Ascending aorta (tissue), 2 donors: ENCODE data around the gene HSDL1. TPM values are rescaled to one million over a fixed set of nuclear protein-coding genes. Genes with fewer than 3 reads are reported as not detected.

Experiments used
- DNase-seq, 2 donors: peaks; one replicate each; pipeline ENCODE4 v3.0.0-alpha.2; 2019; ENCODE audit warnings: low spot score in 2 of 2
- H3K27ac ChIP-seq, 2 donors: fragments of 200-600 bp; sonication (generic); one replicate each; pipeline ENCODE4 v1.5.1; 2016 to 2017; ENCODE audit warnings: mild to moderate bottlenecking in 1 of 2
- H3K27me3 ChIP-seq: fragments of 200-600 bp; sonication (generic); one replicate; pipeline ENCODE4 v1.5.1; 2017
- H3K36me3 ChIP-seq, 2 donors: fragments of 200-600 bp; sonication (generic); one replicate each; pipeline ENCODE4 v1.5.1; 2016
- H3K4me1 ChIP-seq, 2 donors: fragments of 200-600 bp; sonication (generic); one replicate each; pipeline ENCODE4 v1.5.1; 2016 to 2017; ENCODE audit warnings: mild to moderate bottlenecking in 1 of 2
- H3K4me3 ChIP-seq, 2 donors: fragments of 200-600 bp; sonication (generic); one replicate each; pipeline ENCODE4 v1.5.1; 2016 to 2017; ENCODE audit warnings: mild to moderate bottlenecking in 1 of 2
- H3K9me3 ChIP-seq, 2 donors: fragments of 200-600 bp; sonication (generic); one replicate each; pipeline ENCODE4 v1.5.1; 2016
- CTCF ChIP-seq, 3 experiments: fragments of 200-600 bp in 2 of 3; fragments of 450-650 bp in 1 of 3; sonication (generic) in 2 of 3; IDR thresholded peaks; one replicate each; pipeline ENCODE4 v1.5.1; 2016 to 2019; ENCODE audit warnings: antibody characterized with exemption in 3 of 3, mild to moderate bottlenecking in 1 of 3, moderate library complexity in 1 of 3
- intact Hi-C: fragments of 100-400 bp; cut with DNase I; formaldehyde crosslinking; loops from one replicate; pipeline ENCODE4 v1.15.1; 2023
- total RNA-seq: library from RNA; depleted of rRNA; stranded (reverse); fragments of >200 nt; gene quantifications from one replicate; pipeline ENCODE4 v1.1.0, GENCODE V29; 2016

The HSDL1 gene
- total RNA-seq, 1 donor from 2014 or later = 12.0 TPM

GRCh38 chr16:84161037-84161436 lies 16.1 kb upstream of the HSDL1 start:
- Histone ChIP-seq H3K36me3 (no peaks in the 10 kb centered on the region), H3K4me3 (no peak overlapping the region), H3K27me3 (no peaks in the 10 kb centered on the region), H3K4me1 (no peaks in the 10 kb centered on the region), H3K27ac (no peak overlapping the region), H3K9me3 (no peaks in the 10 kb centered on the region)
- intact Hi-C loops = no loop called here
- DNase-seq = no peak
- TF ChIP-seq CTCF (IDR thresholded peaks at IDR 0.05) = no peak

- no peak for TF ChIP-seq CTCF (IDR thresholded peaks at IDR 0.05)
- H3K4me3 ChIP-seq = no peak overlapping the region
- no peak overlapping the region for H3K27ac ChIP-seq
- H3K36me3 ChIP-seq = no peaks in the 10 kb centered on the region
- intact Hi-C loops = no loop called here
- no peak for DNase-seq
- H3K4me1 ChIP-seq = no peaks in the 10 kb centered on the region
- no peaks in the 10 kb centered on the region for H3K9me3 ChIP-seq
- H3K27me3 ChIP-seq = no peaks in the 10 kb centered on the region
Observed at GRCh38 chr16:84159800-84160199, 14.8 kb upstream of the HSDL1 start.

- TF ChIP-seq CTCF (IDR thresholded peaks at IDR 0.05) = no peak
- H3K27ac ChIP-seq = no peak overlapping the region
- no peaks in the 10 kb centered on the region for H3K36me3 ChIP-seq
- intact Hi-C loops = no loop called here
- no peaks in the 10 kb centered on the region for H3K27me3 ChIP-seq
- H3K4me1 ChIP-seq = no peaks in the 10 kb centered on the region
- DNase-seq = no peak
- no peaks in the 10 kb centered on the region for H3K9me3 ChIP-seq
- H3K4me3 ChIP-seq = no peak overlapping the region
Observed at GRCh38 chr16:84159007-84159406, 14.0 kb upstream of the HSDL1 start.

GRCh38 chr16:84156342-84156784 lies 11.4 kb upstream of the HSDL1 start:
- H3K4me3 ChIP-seq = no peak overlapping the region
- TF ChIP-seq CTCF (IDR thresholded peaks at IDR 0.05) = no peak
- intact Hi-C loops = no loop called here
- no peak overlapping the region for H3K27ac ChIP-seq
- no peaks in the 10 kb centered on the region for H3K4me1 ChIP-seq
- no peaks in the 10 kb centered on the region for H3K9me3 ChIP-seq
- no peaks in the 10 kb centered on the region for H3K36me3 ChIP-seq
- no peaks in the 10 kb centered on the region for H3K27me3 ChIP-seq
- DNase-seq = no peak

- H3K4me1 ChIP-seq = no peaks in the 10 kb centered on the region
- H3K4me3 ChIP-seq = no peak overlapping the region
- no peak for DNase-seq
- no peaks in the 10 kb centered on the region for H3K36me3 ChIP-seq
- no peaks in the 10 kb centered on the region for H3K27me3 ChIP-seq
- H3K27ac ChIP-seq = no peak overlapping the region
- intact Hi-C loops = no loop called here
- TF ChIP-seq CTCF (IDR thresholded peaks at IDR 0.05) = no peak
- no peaks in the 10 kb centered on the region for H3K9me3 ChIP-seq
Observed at GRCh38 chr16:84155771-84156170, 10.8 kb upstream of the HSDL1 start.

- no peak overlapping the region for H3K4me3 ChIP-seq
- H3K4me1 ChIP-seq = no peaks in the 10 kb centered on the region
- TF ChIP-seq CTCF (IDR thresholded peaks at IDR 0.05) = no peak
- intact Hi-C loops = no loop called here
- no peak for DNase-seq
- H3K36me3 ChIP-seq = no peaks in the 10 kb centered on the region
- no peak overlapping the region for H3K27ac ChIP-seq
- no peaks in the 10 kb centered on the region for H3K9me3 ChIP-seq
- H3K27me3 ChIP-seq = no peaks in the 10 kb centered on the region
Observed at GRCh38 chr16:84155226-84155625, 10.2 kb upstream of the HSDL1 start.
